MM.1S (cell line): ENCODE measurements around the gene LANCL3.
"Not testable (repeated sequence)": the region's sequence is repeated elsewhere in the genome, so short reads cannot be mapped to it uniquely, and the experiment has no call there.

Experiments used
- DNase-seq: peaks from one replicate; pipeline ENCODE4 v3.0.0-alpha.2; 2015
- H2AFZ ChIP-seq: fragments of 300-600 bp; sonication (generic); 2 replicates; pipeline ENCODE4 v1.6.0; 2016; ENCODE audit warnings: antibody characterized with exemption, low read length
- H3F3A ChIP-seq: fragments of 300-600 bp; sonication (generic); 2 replicates; pipeline ENCODE4 v1.6.1; 2016; ENCODE audit warnings: mild to moderate bottlenecking, antibody characterized with exemption, low read length, moderate library complexity, mixed read lengths; ENCODE audit not compliant: insufficient read depth
- H3K27ac ChIP-seq: fragments of 300-600 bp; sonication (generic); 2 replicates; pipeline ENCODE4 v1.5.1; 2016; ENCODE audit warnings: mild to moderate bottlenecking, low read length
- H3K27me3 ChIP-seq: fragments of 300-600 bp; sonication (generic); replicated peaks from 2 replicates; pipeline ENCODE4 v1.6.0; 2016; ENCODE audit warnings: low read length; ENCODE audit not compliant: insufficient read depth
- H3K36me3 ChIP-seq: fragments of 300-600 bp; sonication (generic); replicated peaks from 2 replicates; pipeline ENCODE4 v1.6.1; 2016; ENCODE audit warnings: mild to moderate bottlenecking, low read length, mixed read lengths; ENCODE audit not compliant: insufficient read depth
- H3K4me1 ChIP-seq: fragments of 300-600 bp; sonication (generic); 2 replicates; pipeline ENCODE4 v1.6.1; 2016; ENCODE audit warnings: low read length, mixed read lengths
- H3K4me2 ChIP-seq: fragments of 300-600 bp; sonication (generic); 2 replicates; pipeline ENCODE4 v1.6.0; 2016; ENCODE audit warnings: low read depth, low read length
- H3K4me3 ChIP-seq: fragments of 300-600 bp; sonication (generic); 2 replicates; pipeline ENCODE4 v1.5.1; 2016; ENCODE audit warnings: low read length, mixed read lengths
- H3K79me2 ChIP-seq: fragments of 300-600 bp; sonication (generic); 2 replicates; pipeline ENCODE4 v1.6.1; 2016; ENCODE audit warnings: mixed run types, low read length, mixed read lengths
- H3K9ac ChIP-seq: fragments of 300-600 bp; sonication (generic); 2 replicates; pipeline ENCODE4 v1.6.1; 2016; ENCODE audit warnings: low read length, mixed read lengths
- H3K9me2 ChIP-seq: fragments of 300-600 bp; sonication (generic); replicated peaks from 2 replicates; pipeline ENCODE4 v1.6.1; 2016; ENCODE audit warnings: mild to moderate bottlenecking, low read length, mixed read lengths; ENCODE audit not compliant: insufficient read depth
- H3K9me3 ChIP-seq: fragments of 300-600 bp; sonication (generic); replicated peaks from 2 replicates; pipeline ENCODE4 v1.6.1; 2016; ENCODE audit warnings: mild to moderate bottlenecking, low read length, mixed read lengths; ENCODE audit not compliant: insufficient read depth
- H4K20me1 ChIP-seq: fragments of 300-600 bp; sonication (generic); 2 replicates; pipeline ENCODE4 v1.6.1; 2016; ENCODE audit warnings: mild to moderate bottlenecking, low read length, moderate library complexity, mixed read lengths; ENCODE audit not compliant: insufficient read depth
- CTCF ChIP-seq: fragments of 300-600 bp; sonication (generic); IDR thresholded peaks from 2 replicates; pipeline ENCODE4 v1.5.1; 2016; ENCODE audit warnings: antibody characterized with exemption, low read length, mixed read lengths
- EZH2 ChIP-seq: fragments of 300-600 bp; sonication (generic); optimal IDR thresholded peaks from 2 replicates; pipeline ENCODE3; 2017; ENCODE audit warnings: low read depth, mild to moderate bottlenecking, antibody characterized with exemption, low read length, mixed read lengths
- EZH2phosphoT487 ChIP-seq: fragments of 300-600 bp; sonication (generic); IDR thresholded peaks from 2 replicates; pipeline ENCODE4 v1.6.1; 2018; ENCODE audit warnings: antibody characterized with exemption, low read length

LANCL3 gene

DNA sequence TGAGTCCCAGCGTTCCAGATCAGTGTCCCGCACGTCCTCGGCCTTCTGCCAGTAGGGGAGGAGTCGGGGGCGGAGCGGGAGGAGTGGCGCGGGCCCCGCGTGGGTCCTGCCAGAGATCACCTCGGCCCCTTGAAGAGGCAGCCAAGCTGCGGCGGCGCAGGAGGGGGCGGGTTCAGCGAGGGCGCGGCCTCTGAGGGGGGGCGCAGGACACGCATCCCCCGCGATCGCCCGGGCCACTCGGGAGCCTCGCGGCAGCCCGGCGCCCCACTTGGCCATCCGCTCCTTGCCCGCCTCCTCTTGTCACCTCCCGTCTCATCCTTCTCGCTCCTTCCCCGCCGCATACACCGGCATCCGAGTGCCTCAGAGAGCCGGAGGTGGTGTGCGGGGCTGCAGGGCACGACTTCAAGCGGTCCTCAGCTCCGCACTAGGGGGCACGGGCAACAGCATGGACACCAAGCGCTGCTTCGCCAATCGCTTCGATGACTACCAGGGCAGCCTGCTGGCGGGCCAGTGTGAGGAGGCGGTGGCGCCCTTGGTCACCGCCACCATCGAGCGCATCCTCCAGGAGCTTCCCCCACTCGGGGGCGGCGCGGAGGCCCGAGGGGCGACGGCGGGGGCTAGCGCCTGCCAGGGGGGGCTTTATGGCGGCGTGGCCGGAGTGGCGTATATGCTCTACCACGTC, at the start of gene LANCL3:
Gene LANCL3 (plus strand): TSS at position 236 of the 682 bp plus-strand sequence. CDS start 210 bp downstream, at position 446.
- not testable (repeated sequence) for H3K9me2 ChIP-seq, H3K27me3 ChIP-seq, DNase-seq, H4K20me1 ChIP-seq, H3K4me1 ChIP-seq, H3F3A ChIP-seq, H3K36me3 ChIP-seq, H3K79me2 ChIP-seq, H3K9me3 ChIP-seq
- H2AFZ ChIP-seq, result peak within 1 kb of the TSS; percentile 70
- peak within 1 kb of the TSS; percentile 70 for H3K4me2 ChIP-seq
- peak within 1 kb of the TSS; percentile 61 for H3K4me3 ChIP-seq
- peak within 1 kb of the TSS; percentile 1; the same call in 1 of the 2 replicates for H3K27ac ChIP-seq
- peak within 1 kb of the TSS; percentile 23; the same call in 1 of the 2 replicates for H3K9ac ChIP-seq

DNA sequence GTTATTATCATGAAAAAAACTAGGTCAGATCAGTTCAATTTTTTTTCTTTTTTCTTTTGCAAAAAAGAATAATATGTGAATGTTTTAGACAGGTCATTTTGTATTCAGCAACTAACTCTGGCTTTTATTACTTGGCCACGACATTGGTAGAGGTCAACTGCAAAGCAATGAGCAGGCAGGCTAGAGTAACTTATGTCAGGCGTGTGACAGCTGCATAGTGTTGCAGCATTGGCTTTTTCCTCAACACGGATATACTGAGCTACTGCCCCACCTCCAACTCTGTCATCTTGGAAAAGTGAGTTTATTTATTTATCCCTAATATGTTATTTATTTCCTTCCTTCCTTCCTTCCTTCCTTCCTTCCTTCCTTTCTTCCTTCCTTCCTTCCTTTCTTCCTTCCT, 47.8 kb upstream of the LANCL3 start:
- H3K9me3 ChIP-seq, H3K27me3 ChIP-seq, H3K79me2 ChIP-seq, H2AFZ ChIP-seq, H3F3A ChIP-seq, H3K4me2 ChIP-seq, H3K27ac ChIP-seq, DNase-seq, H4K20me1 ChIP-seq, H3K36me3 ChIP-seq, H3K4me3 ChIP-seq, H3K9me2 ChIP-seq, H3K9ac ChIP-seq, H3K4me1 ChIP-seq: not testable (repeated sequence)

GRCh38 chrX:37541991-37542390, 29.5 kb upstream of the LANCL3 start:
- no peak overlapping the region for H3K27ac ChIP-seq
- no peak overlapping the region for H3K9ac ChIP-seq
- no peaks in the 10 kb centered on the region for H3K9me2 ChIP-seq
- no peak overlapping the region for H3K4me2 ChIP-seq
- no peak overlapping the region for H3K4me3 ChIP-seq
- H3K27me3 ChIP-seq, result no peaks in the 10 kb centered on the region
- no peaks in the 10 kb centered on the region for H3K36me3 ChIP-seq
- DNase-seq, result no peak
- H3K9me3 ChIP-seq, result no peaks in the 10 kb centered on the region
- H3K4me1 ChIP-seq, result no peaks in the 10 kb centered on the region
- TF ChIP-seq EZH2 (no peak), EZH2phosphoT487 (no peak), CTCF (no peak)
- no peaks in the 10 kb centered on the region for H3F3A ChIP-seq
- H2AFZ ChIP-seq, result no peak overlapping the region
- H4K20me1 ChIP-seq, result no peaks in the 10 kb centered on the region
- no peaks in the 10 kb centered on the region for H3K79me2 ChIP-seq

DNA sequence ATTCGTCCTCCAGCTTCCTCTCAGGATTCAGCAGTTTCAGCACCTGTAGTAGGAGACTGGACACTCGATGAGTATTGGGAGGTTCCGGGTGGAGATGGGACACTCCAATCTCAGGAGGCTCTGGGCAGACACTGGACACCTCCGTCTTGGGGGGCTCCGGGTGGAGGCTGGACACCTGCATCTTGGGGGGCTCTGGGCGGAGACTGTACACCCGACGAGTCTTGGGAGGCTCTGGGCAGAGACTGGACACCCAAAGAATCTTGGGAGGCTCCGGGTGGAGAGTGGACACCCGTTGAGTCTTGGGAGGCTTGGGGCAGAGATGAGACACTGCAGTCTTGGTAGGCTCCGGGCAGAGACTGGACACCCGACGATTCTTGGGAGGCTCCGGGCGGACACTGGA, 28.7 kb upstream of the LANCL3 start:
- Histone ChIP-seq H3F3A (no peaks in the 10 kb centered on the region), H3K4me2 (no peak overlapping the region), H3K4me1 (no peaks in the 10 kb centered on the region), H4K20me1 (no peaks in the 10 kb centered on the region), H3K4me3 (no peak overlapping the region), H3K36me3 (no peaks in the 10 kb centered on the region), H2AFZ (no peak overlapping the region), H3K27ac (no peak overlapping the region), H3K9ac (no peak overlapping the region), H3K9me2 (no peaks in the 10 kb centered on the region), H3K27me3 (no peaks in the 10 kb centered on the region), H3K79me2 (no peaks in the 10 kb centered on the region), H3K9me3 (no peaks in the 10 kb centered on the region)
- no peak for DNase-seq
- TF ChIP-seq CTCF (no peak), EZH2 (no peak), EZH2phosphoT487 (no peak)
